IMR-90 (cell line): ENCODE data around the gene GSK3B.

Source experiments
- BHLHE40 ChIP-seq: fragments of 150-350 bp; IDR thresholded peaks from 2 replicates; pipeline ENCODE4 v1.6.1; 2016; ENCODE audit warnings: mild to moderate bottlenecking, low read depth, low read length
- CEBPB ChIP-seq: IDR thresholded peaks from 2 replicates; pipeline ENCODE4 v1.6.1; 2012; ENCODE audit warnings: low read depth, low read length, improper control_type of control experiment
- MAZ ChIP-seq: IDR thresholded peaks from 2 replicates; pipeline ENCODE4 v1.6.1; 2012; ENCODE audit warnings: low read depth, mild to moderate bottlenecking, low read length, improper control_type of control experiment, moderate library complexity, borderline replicate concordance
- MXI1 ChIP-seq: IDR thresholded peaks from 2 replicates; pipeline ENCODE4 v1.6.1; 2012; ENCODE audit warnings: low read depth, mild to moderate bottlenecking, low read length, moderate library complexity, borderline replicate concordance
- POLR2A ChIP-seq: IDR thresholded peaks from 2 replicates; pipeline ENCODE4 v1.6.1; 2012; ENCODE audit warnings: mild to moderate bottlenecking, low read depth, low read length
- SMC3 ChIP-seq: fragments of 150-350 bp; IDR thresholded peaks from 2 replicates; pipeline ENCODE4 v1.6.1; 2016; ENCODE audit warnings: low read depth, mild to moderate bottlenecking, antibody characterized with exemption, low read length, moderate library complexity
- USF2 ChIP-seq: fragments of 150-350 bp; IDR thresholded peaks from 2 replicates; pipeline ENCODE4 v1.6.1; 2017; ENCODE audit warnings: mild to moderate bottlenecking, antibody characterized with exemption, low read length, low read depth
- TF ChIP-seq, protein P1 (sequence below): conservative IDR thresholded peaks from 2 replicates; pipeline ENCODE4 v1.5.1; 2012; ENCODE audit warnings: mild to moderate bottlenecking, low read depth, low read length, improper control_type of control experiment

- TF ChIP-seq POLR2A: no peak
- TF ChIP-seq, protein P1, sequence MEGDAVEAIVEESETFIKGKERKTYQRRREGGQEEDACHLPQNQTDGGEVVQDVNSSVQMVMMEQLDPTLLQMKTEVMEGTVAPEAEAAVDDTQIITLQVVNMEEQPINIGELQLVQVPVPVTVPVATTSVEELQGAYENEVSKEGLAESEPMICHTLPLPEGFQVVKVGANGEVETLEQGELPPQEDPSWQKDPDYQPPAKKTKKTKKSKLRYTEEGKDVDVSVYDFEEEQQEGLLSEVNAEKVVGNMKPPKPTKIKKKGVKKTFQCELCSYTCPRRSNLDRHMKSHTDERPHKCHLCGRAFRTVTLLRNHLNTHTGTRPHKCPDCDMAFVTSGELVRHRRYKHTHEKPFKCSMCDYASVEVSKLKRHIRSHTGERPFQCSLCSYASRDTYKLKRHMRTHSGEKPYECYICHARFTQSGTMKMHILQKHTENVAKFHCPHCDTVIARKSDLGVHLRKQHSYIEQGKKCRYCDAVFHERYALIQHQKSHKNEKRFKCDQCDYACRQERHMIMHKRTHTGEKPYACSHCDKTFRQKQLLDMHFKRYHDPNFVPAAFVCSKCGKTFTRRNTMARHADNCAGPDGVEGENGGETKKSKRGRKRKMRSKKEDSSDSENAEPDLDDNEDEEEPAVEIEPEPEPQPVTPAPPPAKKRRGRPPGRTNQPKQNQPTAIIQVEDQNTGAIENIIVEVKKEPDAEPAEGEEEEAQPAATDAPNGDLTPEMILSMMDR: no peak
- TF ChIP-seq MAZ: no peak
- TF ChIP-seq CEBPB: no peak
- TF ChIP-seq USF2: no peak
- TF ChIP-seq MXI1: no peak
- TF ChIP-seq SMC3: no peak
- no peak for TF ChIP-seq BHLHE40
Observed at GRCh38 chr3:119899192-119899511, 195.1 kb downstream of the GSK3B start.
